GM20431 (cell line): ENCODE results near the gene C1RL.
"Not testable (repeated sequence)": the region's sequence is repeated elsewhere in the genome, so short reads cannot be mapped to it uniquely, and the experiment has no call there.

Experiments
- in situ Hi-C: fragments of 300-500 bp; cut with MseI, MboI; formaldehyde crosslinking; loops from one replicate; pipeline ENCODE4 v1.15.0; 2020; ENCODE audit warnings: low sequenced_read_pairs; ENCODE audit not compliant: unreplicated experiment

The C1RL gene

DNA sequence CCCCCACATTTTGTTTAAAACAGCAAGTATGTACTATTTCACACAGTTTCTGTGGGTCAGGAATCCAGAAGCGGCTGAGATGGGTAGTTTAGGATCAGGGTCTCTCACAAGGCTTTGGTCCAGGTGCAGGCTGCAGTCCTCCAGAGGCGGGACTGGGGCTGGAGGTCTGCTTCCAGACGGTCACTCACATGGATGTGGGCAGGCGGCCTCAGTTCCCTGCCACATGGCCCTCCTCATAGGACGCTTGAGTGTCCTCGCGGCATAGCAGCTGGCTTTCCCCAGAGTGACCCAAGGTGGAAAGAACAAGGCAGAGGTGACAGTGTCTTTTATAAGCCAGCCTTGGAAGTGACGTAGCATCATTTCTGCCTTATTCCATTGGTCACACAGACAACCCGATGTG lies 7.9 kb upstream of the C1RL start:
- in situ Hi-C loops, result no loop called here

GRCh38 chr12:7116196-7116595 lies 7.2 kb upstream of the C1RL start:
- in situ Hi-C loops, result no loop called here

DNA sequence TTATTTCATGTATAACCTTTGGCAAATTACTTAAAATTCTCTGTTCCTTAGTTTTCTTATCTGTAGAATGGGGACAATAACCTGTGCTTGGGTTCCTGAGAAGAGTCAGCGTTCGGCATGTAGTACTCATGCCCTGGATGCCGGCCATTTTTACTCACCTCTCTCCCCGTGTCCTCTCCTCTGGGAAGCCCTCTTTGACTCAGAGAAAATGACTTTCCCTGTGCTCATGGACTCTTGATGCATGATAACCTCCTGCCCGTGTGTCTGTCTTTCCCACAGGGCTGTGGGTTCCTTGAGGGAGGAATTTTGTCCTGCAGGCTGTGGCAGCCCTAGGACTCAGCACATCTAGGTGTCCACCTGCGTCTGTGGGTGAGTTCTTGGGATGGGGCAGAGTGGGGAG lies 5.8 kb upstream of the C1RL start:
- in situ Hi-C loops, result no loop called here

DNA sequence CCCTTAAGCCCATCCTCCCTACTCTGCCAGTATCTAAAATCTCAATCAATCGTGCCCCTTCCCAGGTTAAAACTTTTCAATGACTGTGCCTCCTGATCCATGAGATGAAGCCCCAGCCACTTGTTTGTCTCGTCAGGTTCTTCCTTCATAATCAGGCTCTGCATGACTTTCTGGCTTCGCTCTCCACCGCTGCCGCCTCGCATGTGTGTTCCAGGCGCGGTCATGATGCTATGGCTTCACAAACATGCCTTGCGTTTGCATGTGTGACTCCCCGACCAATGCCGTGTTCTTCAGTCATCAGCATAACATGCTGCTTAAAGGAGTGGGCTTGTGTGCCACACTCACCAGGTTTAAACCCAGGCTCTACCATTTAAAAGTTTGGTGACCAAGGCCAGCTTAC lies 5.0 kb upstream of the C1RL start:
- in situ Hi-C loops, result no loop called here

GRCh38 chr12:7113389-7113871 lies 4.4 kb upstream of the C1RL start:
- in situ Hi-C loops, result no loop called here

DNA sequence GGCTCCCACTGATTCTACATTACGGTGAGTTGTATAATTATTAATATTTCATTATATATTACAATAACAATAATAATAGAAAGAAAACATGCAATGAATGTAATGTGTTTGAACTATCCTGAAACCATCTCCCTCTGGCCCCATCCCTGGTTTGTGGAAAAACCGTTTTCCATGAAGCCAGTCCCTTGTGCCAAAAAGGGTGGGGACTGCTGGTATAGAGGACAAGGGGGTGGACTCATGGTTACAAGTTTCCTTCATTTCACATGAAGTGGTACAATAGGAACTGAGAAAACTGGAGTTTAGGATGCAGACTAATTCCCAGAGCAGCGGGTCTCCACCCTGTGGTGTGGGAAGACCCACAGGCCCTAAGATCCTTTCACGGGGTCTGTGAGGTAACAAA lies 3.0 kb upstream of the C1RL start:
- in situ Hi-C loops, result no loop called here

- in situ Hi-C loops, result no loop called here
Measured at GRCh38 chr12:7110661-7111060, 1.6 kb upstream of the C1RL start.

DNA sequence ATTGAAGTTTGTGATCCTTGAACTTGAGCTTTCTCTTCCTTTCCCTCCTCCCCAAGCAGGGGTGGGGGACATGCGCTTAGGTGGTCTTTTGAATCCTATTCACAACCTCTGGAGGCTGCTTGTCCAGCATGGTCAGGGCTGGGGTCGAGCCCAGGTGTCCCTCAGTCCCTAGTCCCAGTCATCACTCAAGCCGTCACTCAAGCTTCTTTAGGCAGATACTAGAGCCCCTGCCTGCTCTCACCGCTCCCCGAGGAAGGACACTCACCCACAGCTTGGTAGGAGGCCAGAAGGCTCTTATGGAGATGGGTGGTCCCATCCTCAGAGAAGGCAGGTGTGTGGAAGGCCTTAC lies 532 bp upstream of the C1RL start:
- in situ Hi-C loops, result no loop called here

DNA sequence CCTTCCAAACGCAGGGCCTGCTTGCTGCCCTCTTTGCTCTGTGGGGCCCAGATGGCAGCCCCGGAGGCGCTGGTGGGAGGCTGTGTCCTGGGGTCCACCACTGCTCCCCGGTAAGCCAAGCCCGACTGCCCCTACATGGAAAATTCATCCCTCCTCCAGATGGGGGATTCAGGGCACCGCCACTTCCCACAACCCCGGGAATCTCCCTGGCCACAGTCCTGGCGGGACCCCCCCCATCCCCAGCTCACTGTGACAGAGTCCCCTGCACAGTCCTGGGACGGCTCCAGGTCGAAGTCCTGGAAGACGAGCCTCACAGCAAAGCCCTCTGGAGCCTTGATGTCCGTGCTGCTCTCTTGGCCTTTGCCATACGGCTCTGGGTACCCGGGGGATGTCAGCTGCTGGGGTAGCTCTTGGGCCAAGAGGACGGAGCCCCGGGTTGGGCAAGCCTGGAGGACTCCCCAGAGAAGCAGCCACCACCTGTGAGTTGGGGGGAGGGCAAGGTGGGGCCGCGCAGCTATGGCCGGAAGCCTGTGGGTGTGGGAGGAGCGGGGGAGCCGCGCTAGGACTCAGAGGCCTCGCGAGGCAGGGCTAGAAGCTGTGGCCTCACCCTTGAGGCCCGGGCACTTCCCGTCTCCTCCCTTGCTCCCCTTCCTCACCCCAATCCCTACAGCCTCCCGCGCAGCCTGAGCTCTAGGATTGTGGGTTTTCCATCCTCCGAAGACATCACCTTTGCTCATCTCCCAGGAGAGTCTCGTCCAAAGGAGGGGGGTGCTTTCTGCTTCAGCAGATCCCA lies 815 bp downstream of the C1RL start:
- in situ Hi-C loops, result no loop called here

DNA sequence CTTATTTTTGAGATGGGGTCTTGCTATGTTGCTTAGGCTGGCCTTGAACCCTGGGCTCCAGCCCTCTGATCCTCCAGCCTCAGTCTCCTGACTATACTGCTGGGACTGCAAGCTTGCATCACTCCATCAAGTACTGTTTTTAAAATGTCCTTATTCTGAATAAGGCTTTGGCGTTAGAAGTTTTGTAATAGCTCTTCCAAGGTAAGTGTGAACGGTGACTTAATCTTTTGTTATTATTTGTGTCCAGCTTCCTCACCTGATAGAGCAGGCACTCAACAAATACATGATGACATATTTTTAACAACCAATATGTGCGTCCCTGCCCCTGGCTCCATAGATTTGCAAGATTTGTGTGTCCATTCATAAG lies 1.4 kb downstream of the C1RL start:
- in situ Hi-C loops, result no loop called here

- in situ Hi-C loops, result not testable (repeated sequence)
Measured at GRCh38 chr12:7107181-7107580, 1.8 kb downstream of the C1RL start.

DNA sequence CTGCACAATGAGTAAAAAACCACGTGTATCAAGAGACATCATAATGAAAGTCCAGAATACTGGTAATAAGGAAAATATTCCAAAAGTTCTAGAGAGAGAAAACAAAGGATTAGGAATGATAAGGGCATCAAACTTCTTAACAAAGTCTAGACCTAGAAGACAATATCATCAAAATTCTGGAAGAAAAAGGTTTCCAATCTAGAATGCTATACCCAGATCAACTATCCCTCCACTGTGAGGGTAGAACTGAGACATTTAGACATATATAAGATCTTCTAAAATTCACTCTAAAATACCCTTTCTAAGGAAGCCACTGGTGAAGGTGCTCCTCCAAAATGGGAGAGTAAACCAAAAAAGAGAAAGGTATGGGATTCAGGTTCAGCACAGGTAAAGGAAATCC lies 2.9 kb downstream of the C1RL start:
- in situ Hi-C loops, result no loop called here

DNA sequence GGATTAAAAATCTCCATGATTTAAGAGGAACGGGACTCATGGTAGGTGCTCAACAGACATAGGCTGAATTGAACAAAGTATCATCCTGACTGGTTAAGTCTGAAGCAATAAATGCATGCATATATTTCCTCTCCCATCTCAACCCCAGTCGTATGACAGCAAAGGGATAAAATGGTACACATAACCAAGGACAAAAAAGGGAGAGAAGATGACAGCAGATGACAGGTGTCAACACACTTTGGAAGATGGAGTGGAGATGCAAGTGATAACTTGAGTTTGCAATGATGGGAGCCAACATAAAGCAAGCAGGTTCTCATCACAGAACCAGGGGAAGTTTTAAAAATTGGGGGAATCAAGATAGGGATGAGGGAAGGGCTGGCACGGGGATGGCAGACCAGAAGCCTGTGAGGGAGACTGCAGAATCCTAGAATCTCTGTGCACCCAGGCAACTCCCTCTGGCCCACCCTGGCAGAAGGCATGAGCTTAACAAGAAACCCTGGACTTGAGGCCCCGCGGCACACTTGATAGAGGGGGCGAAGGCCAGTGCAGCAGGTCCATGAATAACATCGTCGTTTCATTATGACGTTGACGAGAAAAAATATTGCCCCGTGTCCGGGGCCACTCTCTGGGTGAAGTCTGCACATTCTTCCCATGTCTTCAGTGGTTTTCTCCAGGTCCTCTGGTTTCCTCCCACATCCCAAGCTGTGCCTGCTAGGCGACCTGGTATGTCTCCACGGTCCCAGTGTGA lies 5.0 kb downstream of the C1RL start:
- in situ Hi-C loops, result no loop called here

DNA sequence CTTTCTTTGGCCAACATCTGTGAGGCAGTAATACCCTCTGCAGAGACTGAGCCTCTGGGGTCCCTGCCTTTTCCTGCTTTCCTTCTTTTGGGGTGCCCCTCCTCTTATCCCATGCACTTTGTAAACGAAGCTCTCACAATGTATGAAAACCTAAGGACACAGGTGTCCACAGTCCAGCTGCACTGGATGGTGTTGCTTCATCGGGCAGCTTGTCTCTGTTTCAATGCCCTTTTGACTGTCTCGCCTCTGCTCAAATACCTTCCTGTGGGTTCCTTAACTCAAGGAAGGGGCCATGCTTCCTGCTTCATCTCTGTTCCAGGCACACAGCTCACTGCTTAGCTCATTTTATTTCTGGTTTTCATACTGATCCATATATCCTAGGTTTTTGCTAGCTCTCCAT lies 6.4 kb downstream of the C1RL start:
- in situ Hi-C loops, result no loop called here

DNA sequence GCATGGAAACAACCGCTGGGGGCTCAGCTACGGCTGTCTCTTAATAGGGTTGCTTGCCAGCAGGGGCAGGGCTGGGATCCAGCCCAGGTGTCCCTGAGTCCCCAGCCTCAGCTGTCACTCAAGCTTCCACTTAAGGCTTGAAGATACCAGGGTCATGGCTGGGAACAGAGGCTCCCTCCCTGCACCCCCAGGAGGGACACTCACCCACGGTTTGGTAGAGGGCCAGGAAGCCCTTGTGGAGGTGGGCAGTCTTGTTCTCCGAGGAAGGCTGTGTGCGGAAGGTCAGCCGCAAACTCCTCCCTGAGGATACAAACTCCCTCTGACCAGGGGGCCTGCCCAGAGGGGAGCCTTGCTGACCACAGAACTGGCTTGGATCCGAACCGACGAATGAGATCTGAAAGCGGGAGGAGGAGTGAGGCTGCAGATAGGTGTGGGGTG lies 7.3 kb downstream of the C1RL start:
- in situ Hi-C loops, result no loop called here

DNA sequence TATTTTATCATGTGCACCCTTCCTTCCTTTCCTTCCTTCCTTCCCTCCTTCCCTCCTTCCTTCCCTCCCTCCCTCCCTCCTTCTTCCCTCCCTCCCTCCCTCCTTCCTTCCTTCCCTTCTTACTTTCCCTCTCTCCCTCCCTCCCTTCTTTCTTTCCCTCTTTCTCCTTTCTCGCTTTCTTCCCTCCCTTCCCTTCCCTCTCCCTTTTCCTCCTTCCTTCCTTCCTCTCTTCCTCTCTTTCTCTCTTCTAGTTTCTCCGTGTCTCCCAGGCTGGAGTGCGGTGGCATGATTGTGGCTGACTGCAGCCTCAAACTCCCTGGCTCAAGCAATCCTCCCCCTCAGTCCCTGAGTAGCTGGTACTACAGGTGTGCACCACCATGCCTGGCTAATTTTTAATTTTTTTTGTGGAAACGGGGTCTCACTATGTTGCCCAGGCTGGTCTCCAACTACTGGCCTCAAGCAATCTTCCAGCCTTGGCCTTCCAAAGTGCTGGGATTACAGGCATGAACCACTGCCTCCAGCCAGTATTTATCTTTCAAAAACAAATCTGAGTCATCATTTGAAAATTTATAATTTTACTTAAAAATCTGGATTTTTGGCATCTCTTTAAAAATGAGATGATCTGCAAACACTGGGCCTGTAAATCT lies 7.8 kb downstream of the C1RL start:
- in situ Hi-C loops, result no loop called here

DNA sequence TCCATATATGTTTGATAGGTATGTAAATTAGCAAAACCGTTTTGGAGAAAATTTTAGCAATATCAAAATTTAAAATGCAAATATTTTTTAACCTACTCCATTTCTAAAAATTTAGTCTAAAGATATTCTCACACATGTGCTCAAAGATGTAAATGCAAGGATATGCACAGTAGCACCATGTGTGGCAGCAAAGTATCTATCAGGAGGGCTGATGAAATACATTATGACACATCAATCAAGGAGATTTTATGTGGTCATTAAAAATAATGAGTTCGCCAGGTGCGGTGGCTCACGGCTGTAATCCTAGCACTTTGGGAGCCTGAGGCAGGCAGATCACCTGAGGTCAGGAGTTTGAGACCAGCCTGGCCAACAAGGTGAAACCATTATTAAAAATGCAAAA lies 8.8 kb downstream of the C1RL start:
- in situ Hi-C loops, result no loop called here

DNA sequence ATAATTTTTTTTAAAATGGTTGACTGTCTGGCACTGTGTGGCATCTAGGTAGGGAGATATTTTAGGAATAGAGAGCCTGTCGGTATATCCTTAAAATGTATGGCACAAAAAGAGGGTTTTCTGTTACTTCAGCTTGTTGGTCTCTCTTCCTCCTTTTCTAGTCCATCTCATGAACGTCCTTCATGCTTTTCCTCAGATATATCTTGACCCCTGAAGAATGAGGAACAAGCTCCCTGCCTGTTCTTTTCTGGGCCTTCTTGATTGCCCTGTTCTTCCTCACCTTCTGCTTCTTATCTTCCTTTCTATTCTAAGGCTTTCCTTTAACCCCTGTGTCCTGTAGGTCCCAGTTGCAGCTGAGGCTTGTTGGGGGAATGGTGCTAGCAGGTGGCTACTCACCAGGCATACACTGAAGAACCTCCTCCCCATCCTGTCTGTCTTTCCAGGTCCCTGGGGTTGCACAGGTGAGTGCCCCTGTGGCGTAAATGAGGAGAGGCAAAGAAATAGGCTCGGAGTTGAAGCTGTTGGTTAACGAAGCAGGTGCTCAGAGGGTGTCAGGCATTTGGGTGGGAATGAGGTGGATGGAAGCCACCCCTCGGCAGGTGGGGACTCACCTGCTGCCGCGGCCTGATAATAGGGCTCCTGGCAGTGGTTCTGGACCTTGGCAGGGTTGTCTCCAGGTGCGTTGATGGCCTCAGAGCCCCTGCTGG lies 9.6 kb downstream of the C1RL start:
- in situ Hi-C loops, result no loop called here

- in situ Hi-C loops, result no loop called here
Measured at GRCh38 chr12:7096979-7097378, 12.0 kb downstream of the C1RL start.

GRCh38 chr12:7096006-7096932 lies 12.7 kb downstream of the C1RL start:
- in situ Hi-C loops, result no loop called here
